Activated naive CD4-positive, alpha-beta T cell treated with anti-CD3 and anti-CD28 coated beads, Interleukin-2, amount 50 U/mL, for 24 hours (primary cell): Measurements from ENCODE around the gene TMEM185B.
A peak's percentile ranks its signal among the peaks of the same experiment; 100 is the strongest.
"Not testable (repeated sequence)": the region's sequence is repeated elsewhere in the genome, so short reads cannot be mapped to it uniquely, and the experiment has no call there.

ENCODE experiments used
- H3K27ac Mint-ChIP-seq: one replicate; pipeline ENCODE4 v1.8.0; 2021; ENCODE audit warnings: mild to moderate bottlenecking, mixed read lengths
- H3K27me3 Mint-ChIP-seq: one replicate; pipeline ENCODE4 v1.8.0; 2021; ENCODE audit warnings: mixed read lengths
- H3K36me3 Mint-ChIP-seq: one replicate; pipeline ENCODE4 v1.8.0; 2021; ENCODE audit warnings: mixed read lengths
- H3K4me1 Mint-ChIP-seq: one replicate; pipeline ENCODE4 v1.8.0; 2021; ENCODE audit warnings: mixed read lengths
- H3K4me3 Mint-ChIP-seq: one replicate; pipeline ENCODE4 v1.8.0; 2021; ENCODE audit warnings: mild to moderate bottlenecking, mixed read lengths
- H3K9me3 Mint-ChIP-seq: one replicate; pipeline ENCODE4 v1.8.0; 2021; ENCODE audit warnings: mixed read lengths

The TMEM185B gene

GRCh38 chr2:120243211-120243610 lies 20.0 kb upstream of the TMEM185B start:
- H3K27me3 Mint-ChIP-seq = peaks cover 2% of the 10 kb centered on the region
- H3K4me1 Mint-ChIP-seq = no peaks in the 10 kb centered on the region
- H3K4me3 Mint-ChIP-seq = no peak overlapping the region
- no peaks in the 10 kb centered on the region for H3K9me3 Mint-ChIP-seq
- no peaks in the 10 kb centered on the region for H3K36me3 Mint-ChIP-seq
- H3K27ac Mint-ChIP-seq = no peak overlapping the region

DNA sequence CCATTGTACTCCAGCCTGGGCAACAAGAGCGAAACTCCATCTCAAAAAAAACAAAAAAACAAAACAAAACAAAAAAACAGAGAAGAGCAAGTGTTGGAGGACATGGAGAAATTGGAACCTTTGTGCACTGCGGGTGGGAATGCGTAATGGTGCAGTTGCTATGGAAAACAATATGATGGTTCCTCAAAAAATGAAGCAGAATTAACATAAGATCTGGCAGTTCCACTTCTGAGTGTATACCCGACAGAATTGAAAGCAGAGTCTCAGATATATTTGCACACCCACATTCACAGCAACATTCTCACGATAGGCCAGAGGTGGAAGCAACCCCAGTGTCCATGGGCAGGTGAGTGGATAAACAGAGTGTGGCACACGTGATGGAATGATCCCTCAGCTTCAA lies 18.5 kb upstream of the TMEM185B start:
- no peaks in the 10 kb centered on the region for H3K36me3 Mint-ChIP-seq
- H3K27ac Mint-ChIP-seq = no peak overlapping the region
- no peaks in the 10 kb centered on the region for H3K9me3 Mint-ChIP-seq
- H3K4me3 Mint-ChIP-seq = no peak overlapping the region
- H3K27me3 Mint-ChIP-seq = peaks cover 2% of the 10 kb centered on the region
- H3K4me1 Mint-ChIP-seq = peaks cover 4% of the 10 kb centered on the region

DNA sequence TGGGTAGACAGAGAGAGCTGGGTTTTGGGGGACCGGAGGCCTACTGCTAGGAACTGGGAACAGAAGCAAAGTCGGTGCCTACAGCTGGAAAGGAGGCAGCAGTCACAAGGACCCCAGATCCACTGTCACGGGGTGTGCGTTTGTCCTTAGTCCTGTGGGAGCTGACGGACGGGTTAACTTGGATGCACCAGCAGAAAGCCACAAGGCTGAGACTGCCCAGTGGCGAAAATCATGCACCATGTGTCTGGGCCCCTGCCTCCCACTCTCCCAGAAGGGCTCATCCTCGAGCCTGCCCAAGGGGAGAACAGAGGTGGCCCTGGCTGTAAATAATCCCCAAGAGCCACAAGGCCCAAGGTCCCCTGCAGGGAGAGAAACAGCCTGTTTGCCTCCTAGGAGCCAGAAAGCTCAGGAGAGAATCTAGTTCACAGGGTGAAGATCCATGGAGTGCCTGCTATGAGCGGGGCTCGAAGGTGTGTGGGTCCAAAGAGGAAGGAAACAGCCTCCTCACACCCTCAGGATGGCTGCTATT lies 17.8 kb upstream of the TMEM185B start:
- Mint-ChIP-seq H3K4me3 (no peak overlapping the region), H3K9me3 (no peaks in the 10 kb centered on the region), H3K36me3 (no peaks in the 10 kb centered on the region), H3K4me1 (peaks cover 4% of the 10 kb centered on the region), H3K27me3 (no peaks in the 10 kb centered on the region), H3K27ac (no peak overlapping the region)

DNA sequence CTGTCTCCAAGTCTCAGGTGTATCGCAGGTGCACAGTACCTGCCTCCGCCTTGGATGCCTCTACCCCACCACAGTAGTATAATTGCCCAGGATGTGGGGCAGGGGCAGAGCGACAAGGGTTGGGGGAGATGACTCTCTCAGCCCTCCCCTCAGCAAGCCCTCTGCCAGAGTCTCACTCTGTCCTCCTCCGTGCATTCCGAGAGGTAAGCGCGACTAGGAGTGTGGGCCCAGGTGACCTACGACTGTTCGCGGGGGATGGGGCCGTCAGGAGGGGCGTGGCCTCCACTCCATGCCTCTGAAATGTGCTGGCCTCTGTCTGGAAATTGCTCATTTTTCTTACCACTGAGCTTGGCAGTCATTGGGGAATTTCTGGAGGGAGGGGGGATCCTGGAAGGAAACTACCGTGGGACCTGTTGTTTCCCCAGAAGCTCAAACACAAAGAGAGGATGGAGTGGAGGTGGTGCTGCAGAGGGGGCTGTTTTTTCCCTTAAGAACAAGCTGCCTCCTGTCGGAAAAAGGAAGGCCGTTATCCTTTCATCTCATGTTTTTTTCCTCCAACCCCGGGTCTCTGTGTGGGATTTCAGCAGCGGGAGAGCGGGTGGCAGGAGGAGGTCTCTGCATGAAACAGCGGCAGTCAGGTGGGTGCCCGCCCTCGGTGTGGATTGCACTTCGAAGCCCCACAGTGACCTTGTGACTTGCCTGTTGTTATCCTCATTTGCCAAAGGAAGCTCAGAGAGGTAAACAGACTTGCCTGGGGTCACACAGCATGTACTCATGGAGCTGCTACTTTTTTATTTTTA lies 16.5 kb upstream of the TMEM185B start:
- Mint-ChIP-seq H3K27me3 (no peaks in the 10 kb centered on the region), H3K9me3 (no peaks in the 10 kb centered on the region), H3K27ac (no peak overlapping the region), H3K4me3 (no peak overlapping the region), H3K4me1 (peaks cover 4% of the 10 kb centered on the region), H3K36me3 (no peaks in the 10 kb centered on the region)

- no peaks in the 10 kb centered on the region for H3K9me3 Mint-ChIP-seq
- H3K27ac Mint-ChIP-seq = no peak overlapping the region
- H3K36me3 Mint-ChIP-seq = no peaks in the 10 kb centered on the region
- H3K27me3 Mint-ChIP-seq = no peaks in the 10 kb centered on the region
- H3K4me1 Mint-ChIP-seq = peaks cover 4% of the 10 kb centered on the region
- H3K4me3 Mint-ChIP-seq = no peak overlapping the region
Measured at GRCh38 chr2:120238728-120239487, 15.7 kb upstream of the TMEM185B start.

GRCh38 chr2:120237491-120237902 lies 14.3 kb upstream of the TMEM185B start:
- H3K4me1 Mint-ChIP-seq = peaks cover 11% of the 10 kb centered on the region
- H3K9me3 Mint-ChIP-seq = no peaks in the 10 kb centered on the region
- H3K27ac Mint-ChIP-seq = no peak overlapping the region
- no peak overlapping the region for H3K4me3 Mint-ChIP-seq
- no peaks in the 10 kb centered on the region for H3K36me3 Mint-ChIP-seq
- H3K27me3 Mint-ChIP-seq = no peaks in the 10 kb centered on the region

DNA sequence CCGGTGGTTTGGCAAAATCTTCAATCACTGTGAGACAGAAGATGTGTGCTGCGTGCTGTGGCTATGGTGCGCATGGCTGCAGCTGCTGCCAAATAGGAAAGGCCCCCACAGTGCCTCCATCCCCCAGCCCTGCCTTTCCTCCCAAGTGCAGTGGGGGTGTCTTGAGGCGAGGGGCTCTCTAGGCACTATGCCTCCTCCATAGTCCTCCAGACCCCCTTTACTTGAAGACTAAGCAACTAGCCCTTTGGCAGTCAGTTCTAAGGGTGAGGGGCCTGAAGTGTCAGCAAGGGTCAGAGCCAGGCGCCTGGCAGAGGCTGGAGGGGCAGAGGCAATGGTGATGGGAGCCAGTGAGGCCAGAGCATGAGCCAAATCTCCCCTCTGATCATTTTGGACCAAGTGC lies 13.6 kb upstream of the TMEM185B start:
- Mint-ChIP-seq H3K27me3 (no peaks in the 10 kb centered on the region), H3K4me3 (no peak overlapping the region), H3K9me3 (no peaks in the 10 kb centered on the region), H3K4me1 (peaks cover 17% of the 10 kb centered on the region), H3K36me3 (no peaks in the 10 kb centered on the region), H3K27ac (no peak overlapping the region)

DNA sequence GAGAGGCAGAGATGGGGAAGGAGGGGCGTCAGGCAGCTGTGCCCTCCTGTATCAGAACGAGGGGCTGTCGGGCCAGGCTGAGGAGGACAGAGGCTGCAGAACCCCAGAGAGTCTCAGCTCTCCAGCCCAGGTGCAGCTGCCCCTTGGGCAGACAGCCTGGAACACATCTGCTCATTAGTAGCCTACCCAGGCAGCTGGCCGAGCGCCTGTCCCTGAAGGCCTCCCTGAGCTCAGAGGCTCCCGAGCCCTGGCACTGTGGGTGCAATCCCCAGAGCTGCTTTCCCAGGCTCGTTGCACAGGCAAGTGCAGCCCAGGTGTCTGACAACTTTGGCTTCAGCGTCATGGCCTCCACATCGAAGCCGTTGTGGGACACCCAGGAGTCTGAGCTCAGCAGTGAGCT lies 13.1 kb upstream of the TMEM185B start:
- no peaks in the 10 kb centered on the region for H3K9me3 Mint-ChIP-seq
- no peaks in the 10 kb centered on the region for H3K27me3 Mint-ChIP-seq
- H3K36me3 Mint-ChIP-seq = no peaks in the 10 kb centered on the region
- H3K4me1 Mint-ChIP-seq = peaks cover 19% of the 10 kb centered on the region
- H3K27ac Mint-ChIP-seq = no peak overlapping the region
- H3K4me3 Mint-ChIP-seq = no peak overlapping the region

DNA sequence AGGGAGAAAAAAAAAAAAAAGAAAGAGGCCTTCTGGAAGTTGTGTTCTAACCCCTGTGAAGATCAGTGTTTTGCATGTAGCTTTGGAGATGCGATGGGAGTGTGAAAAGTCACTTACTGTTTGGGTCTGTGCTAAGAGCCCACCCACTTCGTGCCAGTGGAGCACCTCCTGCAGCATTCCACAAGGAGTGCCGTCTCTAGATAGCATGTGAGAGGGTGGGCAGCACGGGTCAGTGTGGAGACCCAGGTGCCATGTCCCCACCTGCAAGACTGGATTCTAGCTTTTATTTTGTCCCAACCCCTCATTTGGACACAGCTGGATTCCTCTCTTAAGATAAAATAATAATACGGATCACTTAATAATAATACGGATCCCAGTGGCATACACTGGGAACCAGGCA lies 12.5 kb upstream of the TMEM185B start:
- Mint-ChIP-seq H3K9me3 (no peaks in the 10 kb centered on the region), H3K27ac (no peak overlapping the region), H3K4me3 (no peak overlapping the region), H3K36me3 (no peaks in the 10 kb centered on the region), H3K4me1 (peaks cover 25% of the 10 kb centered on the region), H3K27me3 (no peaks in the 10 kb centered on the region)

DNA sequence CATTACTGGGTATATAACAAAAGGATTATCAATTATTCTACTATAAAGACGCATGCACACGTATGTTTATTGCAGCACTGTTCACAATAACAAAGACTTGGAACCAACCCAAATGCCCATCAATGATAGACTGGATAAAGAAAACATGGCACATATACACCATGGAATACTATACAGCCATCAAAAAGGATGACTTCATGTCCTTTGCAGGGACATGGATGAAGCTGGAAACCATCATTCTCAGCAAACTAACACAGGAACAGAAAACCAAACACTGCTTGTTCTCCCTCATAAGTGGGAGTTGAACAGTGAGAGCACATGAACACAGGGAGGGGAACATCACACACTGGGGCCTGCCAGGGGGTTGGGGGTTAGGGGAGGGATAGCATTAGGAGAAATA lies 12.0 kb upstream of the TMEM185B start:
- H3K27me3 Mint-ChIP-seq, H3K27ac Mint-ChIP-seq, H3K4me3 Mint-ChIP-seq, H3K9me3 Mint-ChIP-seq, H3K36me3 Mint-ChIP-seq: not testable (repeated sequence)
- peaks cover 30% of the 10 kb centered on the region for H3K4me1 Mint-ChIP-seq

- Mint-ChIP-seq H3K4me1 (peaks cover 47% of the 10 kb centered on the region), H3K27me3 (no peaks in the 10 kb centered on the region), H3K4me3 (peak overlapping the region; percentile 44), H3K27ac (peak overlapping the region; percentile 18), H3K9me3 (no peaks in the 10 kb centered on the region), H3K36me3 (no peaks in the 10 kb centered on the region)
Measured at GRCh38 chr2:120233292-120233691, 10.1 kb upstream of the TMEM185B start.

GRCh38 chr2:120231974-120232635 lies 8.9 kb upstream of the TMEM185B start:
- no peaks in the 10 kb centered on the region for H3K27me3 Mint-ChIP-seq
- peak overlapping the region; percentile 92 for H3K4me3 Mint-ChIP-seq
- H3K27ac Mint-ChIP-seq = peak overlapping the region; percentile 98
- no peaks in the 10 kb centered on the region for H3K36me3 Mint-ChIP-seq
- peaks cover 54% of the 10 kb centered on the region for H3K4me1 Mint-ChIP-seq
- H3K9me3 Mint-ChIP-seq = no peaks in the 10 kb centered on the region

- Mint-ChIP-seq H3K4me3 (peak overlapping the region; percentile 92), H3K4me1 (peaks cover 59% of the 10 kb centered on the region), H3K36me3 (no peaks in the 10 kb centered on the region), H3K27ac (peak overlapping the region; percentile 98), H3K9me3 (no peaks in the 10 kb centered on the region), H3K27me3 (no peaks in the 10 kb centered on the region)
Measured at GRCh38 chr2:120231564-120231973, 8.4 kb upstream of the TMEM185B start.

DNA sequence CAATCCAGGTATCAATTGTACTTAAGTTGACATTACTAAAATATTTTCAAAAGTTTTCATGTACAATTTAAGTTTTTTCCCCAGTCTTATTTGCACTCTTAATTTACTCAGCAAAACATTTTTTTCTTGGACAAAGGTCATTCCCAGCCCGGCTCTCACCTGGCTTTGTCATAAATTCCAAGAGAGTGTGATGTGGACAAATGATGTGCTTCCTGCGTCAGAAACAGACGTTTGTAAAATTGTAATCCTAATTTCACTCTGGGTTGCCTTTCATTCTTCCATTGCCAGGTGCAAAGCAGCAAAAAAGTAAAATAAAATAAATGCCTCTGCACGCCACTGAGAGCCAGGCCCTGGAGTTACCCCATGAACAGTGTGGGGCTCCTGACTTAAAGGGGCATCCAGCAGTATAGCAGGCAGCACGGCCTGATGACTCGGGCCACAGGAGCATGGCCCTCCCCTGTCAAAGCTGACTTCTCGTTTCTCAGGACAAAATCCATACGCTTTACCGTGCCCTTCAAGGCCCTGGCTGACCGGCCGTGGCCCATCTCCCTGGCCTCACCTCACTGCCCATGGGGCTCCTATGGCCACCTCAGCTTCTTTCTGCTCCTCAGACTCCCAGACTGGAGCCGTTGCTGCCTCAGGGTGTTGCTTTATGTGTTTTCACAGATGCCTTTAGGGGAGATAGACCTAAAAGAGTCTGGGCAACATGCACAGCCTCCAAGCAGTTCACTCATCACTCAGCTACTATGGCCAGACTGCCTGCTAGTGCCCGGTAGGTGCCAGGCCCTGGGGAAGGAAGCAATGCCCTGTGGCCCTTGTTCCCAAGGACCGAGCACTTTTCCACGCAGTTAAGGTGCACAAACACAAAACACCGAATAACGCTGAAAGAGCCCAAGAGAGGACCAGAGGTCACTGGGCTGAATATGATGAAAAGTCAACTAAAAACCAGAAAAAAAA lies 7.6 kb upstream of the TMEM185B start:
- H3K4me3 Mint-ChIP-seq = peak overlapping the region; percentile 92

DNA sequence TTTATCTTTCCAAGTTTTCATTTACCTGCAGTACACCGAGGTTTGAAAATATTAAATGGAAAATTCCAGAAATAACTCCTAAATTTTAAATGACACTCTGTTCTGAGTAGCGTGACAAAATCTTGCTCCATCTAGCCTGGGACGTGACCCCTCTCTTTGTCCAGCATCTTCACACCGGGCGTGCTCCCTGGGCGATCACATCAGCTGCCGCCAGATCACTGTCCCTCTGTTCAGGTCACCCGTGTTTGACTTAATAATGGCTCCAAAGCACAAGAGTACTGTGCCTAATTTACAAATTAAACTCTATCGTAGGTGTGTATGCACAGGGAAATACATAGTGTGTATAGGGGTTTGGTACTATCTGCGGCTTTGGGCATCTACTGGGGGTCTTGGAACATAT lies 6.1 kb upstream of the TMEM185B start:
- no peaks in the 10 kb centered on the region for H3K9me3 Mint-ChIP-seq
- peak overlapping the region; percentile 51 for H3K27ac Mint-ChIP-seq
- no peak overlapping the region for H3K4me3 Mint-ChIP-seq
- H3K27me3 Mint-ChIP-seq = no peaks in the 10 kb centered on the region
- no peaks in the 10 kb centered on the region for H3K36me3 Mint-ChIP-seq
- peaks cover 69% of the 10 kb centered on the region for H3K4me1 Mint-ChIP-seq

More for the DNA sequence above, 7.6 kb upstream of the TMEM185B start:
- no peaks in the 10 kb centered on the region for H3K36me3 Mint-ChIP-seq
- peak overlapping the region; percentile 98 for H3K27ac Mint-ChIP-seq
- H3K4me1 Mint-ChIP-seq = peaks cover 63% of the 10 kb centered on the region
- H3K27me3 Mint-ChIP-seq = no peaks in the 10 kb centered on the region
- no peaks in the 10 kb centered on the region for H3K9me3 Mint-ChIP-seq
